HCT116 (cell line): ENCODE measurements around the gene HGF. TPM values are rescaled to one million over a fixed set of nuclear protein-coding genes. Genes with fewer than 3 reads are reported as not detected.

Source experiments
- ATAC-seq: fragments of 200-7000 bp; cut with Tn5 transposase; 2 replicates; pipeline ENCODE4 v1.9.1; 2020; ENCODE audit warnings: mild to moderate bottlenecking, moderate library complexity
- BruUV-seq: library from RNA; stranded (reverse); fragments of 400-500 nt; replicated peaks from 2 replicates; lab custom pipeline; 2021; lab: Mats Ljungman, UMichigan
- CTCF ChIA-PET: fragments of 300-600 bp; sonication (Branson Sonifier 250); formaldehyde crosslinking; loops from one replicate; lab custom pipeline; 2021; ENCODE audit warnings: antibody characterized with exemption; lab: Charles Lee
- POLR2A ChIA-PET: fragments of 300-600, 350-600 bp; sonication (Branson Sonifier 250); formaldehyde crosslinking; loops from one replicate; lab custom pipeline; 2021; ENCODE audit warnings: antibody characterized with exemption; lab: Charles Lee
- RAD21 ChIA-PET, 2 experiments: fragments of 300-600 bp; sonication (Branson Sonifier 250); formaldehyde crosslinking; loops; one replicate each; lab custom pipeline; 2023; ENCODE audit warnings: low total read pairs in 2 of 2; ENCODE audit not compliant: uncharacterized antibody in 2 of 2, unreplicated experiment in 2 of 2, low non-redundant PET in 1 of 2; lab: Charles Lee
- DNase-seq: peaks from one replicate; pipeline ENCODE4 v3.0.0-alpha.2; 2010; ENCODE audit warnings: low read depth, low spot score
- H2AFZ ChIP-seq: fragments of 200-600 bp; shearing (Covaris generic), sonication (generic); 2 replicates; pipeline ENCODE4 v1.6.1; 2017; ENCODE audit warnings: low read depth, mixed run types, mixed read lengths, antibody characterized with exemption, low read length; ENCODE audit not compliant: poor library complexity, severe bottlenecking
- H3K27ac ChIP-seq: 2 replicates; pipeline ENCODE4 v1.5.1; 2012; ENCODE audit warnings: low read depth, low read length
- H3K27me3 ChIP-seq: fragments of 200-600 bp; sonication (generic); 2 replicates; pipeline ENCODE4 v1.6.1; 2016; ENCODE audit warnings: mixed run types, low read length, mixed read lengths; ENCODE audit not compliant: insufficient read depth
- H3K36me3 ChIP-seq, 2 experiments: fragments of 200-500 bp in 1 of 2; fragments of 200-600 bp in 1 of 2; sonication (Bioruptor generic) in 1 of 2; sonication (generic) in 1 of 2; 2 replicates each; pipeline versions ENCODE4 v1.5.1 to v1.6.1; 2014 to 2016; ENCODE audit warnings: low read length in 2 of 2, inconsistent platforms in 1 of 2, mixed read lengths in 1 of 2, mixed run types in 1 of 2; ENCODE audit not compliant: insufficient read depth in 2 of 2, control insufficient read depth in 1 of 2
- H3K4me1 ChIP-seq, 2 experiments: fragments of 200-600 bp in 1 of 2; sonication (generic) in 1 of 2; 2 replicates each; pipeline versions ENCODE4 v1.5.1 to v1.6.1; 2012 to 2017; ENCODE audit warnings: low read length in 2 of 2, inconsistent platforms in 1 of 2, mild to moderate bottlenecking in 1 of 2, mixed read lengths in 1 of 2, mixed run types in 1 of 2, moderate library complexity in 1 of 2; ENCODE audit not compliant: insufficient read depth in 2 of 2, control insufficient read depth in 1 of 2
- H3K4me2 ChIP-seq: fragments of 200-600 bp; sonication (generic); 2 replicates; pipeline ENCODE4 v1.6.1; 2017; ENCODE audit warnings: mixed run types, low read length, mixed read lengths
- H3K4me3 ChIP-seq, 2 experiments: fragments of 200-600 bp in 1 of 2; sonication (generic) in 1 of 2; replicated peaks in 1 of 2; 2 replicates each; pipeline ENCODE4 v1.5.1; 2011 to 2016; ENCODE audit warnings: low read length in 2 of 2, control low read depth in 1 of 2, low read depth in 1 of 2, mild to moderate bottlenecking in 1 of 2, mixed read lengths in 1 of 2, mixed run types in 1 of 2
- H3K79me2 ChIP-seq: fragments of 200-600 bp; sonication (generic); 2 replicates; pipeline ENCODE4 v1.6.1; 2017; ENCODE audit warnings: mild to moderate bottlenecking, mixed run types, low read length, moderate library complexity, mixed read lengths; ENCODE audit not compliant: insufficient read depth
- H3K9ac ChIP-seq: fragments of 200-600 bp; sonication (generic); 2 replicates; pipeline ENCODE4 v1.6.1; 2016; ENCODE audit warnings: low read length, mixed read lengths
- H3K9me2 ChIP-seq: fragments of 200-600 bp; sonication (generic), shearing (Covaris generic); 2 replicates; pipeline ENCODE4 v1.6.1; 2017; ENCODE audit warnings: mixed run types, mild to moderate bottlenecking, moderate library complexity; ENCODE audit not compliant: insufficient read depth
- H3K9me3 ChIP-seq, 2 experiments: fragments of 200-500 bp in 1 of 2; fragments of 200-600 bp in 1 of 2; sonication (Bioruptor generic) in 1 of 2; sonication (generic) in 1 of 2; 2 replicates each; pipeline ENCODE4 v1.6.1; 2014 to 2017; ENCODE audit warnings: low read length in 2 of 2, mixed read lengths in 2 of 2, inconsistent platforms in 1 of 2, low read depth in 1 of 2, mild to moderate bottlenecking in 1 of 2, mixed run types in 1 of 2, moderate library complexity in 1 of 2; ENCODE audit not compliant: control insufficient read depth in 1 of 2, insufficient read depth in 1 of 2
- H4K20me1 ChIP-seq: fragments of 200-600 bp; sonication (generic), shearing (Covaris generic); 2 replicates; pipeline ENCODE4 v1.6.1; 2017; ENCODE audit warnings: mixed run types, mild to moderate bottlenecking, moderate library complexity; ENCODE audit not compliant: insufficient read depth
- CBX3 ChIP-seq: IDR thresholded peaks from 2 replicates; pipeline ENCODE4 v1.6.1; 2012; ENCODE audit warnings: low read depth
- CTCF ChIP-seq, 3 experiments: fragments of 200-600 bp in 1 of 3; sonication (generic) in 1 of 3; IDR thresholded peaks in 2 of 3; conservative IDR thresholded peaks in 1 of 3; 2 replicates each; pipeline ENCODE4 v1.5.1; 2012 to 2017; ENCODE audit warnings: low read depth in 2 of 3, low read length in 2 of 3, antibody characterized with exemption in 1 of 3, borderline replicate concordance in 1 of 3, control low read depth in 1 of 3, mild to moderate bottlenecking in 1 of 3, mixed read lengths in 1 of 3, mixed run types in 1 of 3, moderate library complexity in 1 of 3; ENCODE audit not compliant: insufficient read depth in 1 of 3
- EZH2phosphoT487 ChIP-seq: fragments of 200-600 bp; IDR thresholded peaks from 2 replicates; pipeline ENCODE4 v1.6.1; 2018; ENCODE audit warnings: antibody characterized with exemption, borderline replicate concordance
- POLR2A ChIP-seq: IDR thresholded peaks from 2 replicates; pipeline ENCODE4 v1.7.0; 2011; ENCODE audit warnings: borderline replicate concordance; ENCODE audit not compliant: insufficient read depth, insufficient read length; ENCODE audit errors: extremely low read depth
- YY1 ChIP-seq: IDR thresholded peaks from 2 replicates; pipeline ENCODE4 v1.6.1; 2011; ENCODE audit warnings: low read length, low read depth, moderate library complexity, mild to moderate bottlenecking; ENCODE audit not compliant: insufficient replicate concordance; ENCODE audit errors: extremely low read depth
- ZBTB33 ChIP-seq: IDR thresholded peaks from 2 replicates; pipeline ENCODE4 v1.6.1; 2011; ENCODE audit warnings: mild to moderate bottlenecking, low read length, moderate library complexity; ENCODE audit not compliant: insufficient replicate concordance; ENCODE audit errors: extremely low read depth
- ZFX ChIP-seq: fragments of 450-650 bp; IDR thresholded peaks from 2 replicates; pipeline ENCODE4 v1.6.1; 2017
- intact Hi-C: fragments of 100-400 bp; cut with micrococcal nuclease; formaldehyde crosslinking; loops from 2 replicates; pipeline ENCODE4 v1.10.0; 2022
- total RNA-seq: library from RNA; stranded (reverse); gene quantifications from one replicate; pipeline ENCODE4 v1.2.1, GENCODE V29; 2021; ENCODE audit not compliant: unreplicated experiment

HGF gene
- total RNA-seq, 1 experiment from 2014 or later, result 0.15 TPM

- POLR2A ChIA-PET, result no interaction called here
- CTCF ChIA-PET, result no interaction called here
- Histone ChIP-seq H3K9me2 (no peaks in the 10 kb centered on the region), H4K20me1 (no peaks in the 10 kb centered on the region), H3K36me3 (no peaks in the 10 kb centered on the region), H3K4me2 (no peak overlapping the region), H3K9me3 (no peaks in the 10 kb centered on the region), H2AFZ (no peak overlapping the region), H3K27ac (no peak overlapping the region), H3K27me3 (no peaks in the 10 kb centered on the region), H3K4me3 (no peak overlapping the region), H3K4me1 (no peaks in the 10 kb centered on the region), H3K79me2 (no peaks in the 10 kb centered on the region), H3K9ac (no peak overlapping the region)
- no peak for ATAC-seq
- RAD21 ChIA-PET, result no interaction called here
- DNase-seq, result no peak
- TF ChIP-seq ZBTB33, result no peak
- no peak for TF ChIP-seq POLR2A
- TF ChIP-seq CBX3, result no peak
- no peak for TF ChIP-seq YY1
- TF ChIP-seq EZH2phosphoT487, result no peak
- TF ChIP-seq ZFX, result no peak
- TF ChIP-seq CTCF (IDR thresholded peaks at IDR 0.05 in 2 of 3, conservative IDR thresholded peaks at IDR 0.05 in 1 of 3; ENCODE audit: borderline replicate concordance in 1 of 3, insufficient read depth in 1 of 3, low read depth in 2 of 3, low read length in 2 of 3), result no peak
- intact Hi-C loops, result no loop called here
- BruUV-seq, result no TSS peak
Observed at GRCh38 chr7:81736091-81736490, 33.8 kb downstream of the HGF start.
